A673 (cell line): ENCODE measurements around the gene KRT77. TPM values are rescaled to one million over a fixed set of nuclear protein-coding genes. Genes with fewer than 3 reads are reported as not detected.

Experiments used
- BruUV-seq: library from RNA; stranded (reverse); fragments of 400-500 nt; replicated peaks from 2 replicates; lab custom pipeline; 2021; lab: Mats Ljungman, UMichigan
- CTCF ChIA-PET: fragments of 300-600 bp; sonication (Branson Sonifier 250); formaldehyde crosslinking; loops from one replicate; lab custom pipeline; 2022; ENCODE audit warnings: antibody characterized with exemption; lab: Charles Lee
- POLR2A ChIA-PET: fragments of 300-600 bp; sonication (Branson Sonifier 250); formaldehyde crosslinking; loops from one replicate; lab custom pipeline; 2022; ENCODE audit warnings: antibody characterized with exemption; ENCODE audit not compliant: low non-redundant PET; lab: Charles Lee
- DNase-seq: peaks from one replicate; pipeline ENCODE4 v3.0.0-alpha.2; 2015; ENCODE audit warnings: low spot score
- H3K27ac ChIP-seq: fragments of 200-600 bp; sonication (generic); 2 replicates; pipeline ENCODE4 v1.5.1; 2016; ENCODE audit warnings: mixed run types, low read depth, mild to moderate bottlenecking, mixed read lengths, antibody characterized with exemption, low read length; ENCODE audit not compliant: poor library complexity, severe bottlenecking
- H3K27me3 ChIP-seq: fragments of 200-600 bp; sonication (generic); replicated peaks from 2 replicates; pipeline ENCODE4 v1.6.1; 2017; ENCODE audit warnings: mixed run types, low read depth, mild to moderate bottlenecking, mixed read lengths, antibody characterized with exemption, low read length; ENCODE audit not compliant: insufficient read depth, poor library complexity
- H3K36me3 ChIP-seq: fragments of 200-600 bp; sonication (generic); 2 replicates; pipeline ENCODE4 v1.6.1; 2016; ENCODE audit warnings: mixed run types, mild to moderate bottlenecking, mixed read lengths, antibody characterized with exemption, low read length; ENCODE audit not compliant: insufficient read depth, poor library complexity, severe bottlenecking
- H3K4me1 ChIP-seq: fragments of 200-600 bp; sonication (generic); 2 replicates; pipeline ENCODE4 v1.6.1; 2017; ENCODE audit warnings: mixed run types, mild to moderate bottlenecking, mixed read lengths, antibody characterized with exemption, low read length; ENCODE audit not compliant: insufficient read depth, poor library complexity, severe bottlenecking
- H3K4me3 ChIP-seq: fragments of 200-600 bp; sonication (generic); 2 replicates; pipeline ENCODE4 v1.5.1; 2016; ENCODE audit warnings: low read depth, mixed run types, mild to moderate bottlenecking, mixed read lengths, low read length; ENCODE audit not compliant: poor library complexity, severe bottlenecking
- H3K9me3 ChIP-seq: fragments of 200-600 bp; sonication (generic); 2 replicates; pipeline ENCODE4 v1.6.1; 2016; ENCODE audit warnings: mixed run types, low read depth, mild to moderate bottlenecking, mixed read lengths, antibody characterized with exemption, low read length; ENCODE audit not compliant: poor library complexity, severe bottlenecking
- EZH2 ChIP-seq: fragments of 200-600 bp; sonication (generic); IDR thresholded peaks from 2 replicates; pipeline ENCODE4 v1.6.1; 2017; ENCODE audit warnings: borderline replicate concordance, low read depth, mild to moderate bottlenecking, mixed read lengths, antibody characterized with exemption, low read length; ENCODE audit not compliant: poor library complexity, severe bottlenecking
- intact Hi-C: fragments of 100-400 bp; cut with micrococcal nuclease; formaldehyde crosslinking; loops from one replicate; pipeline ENCODE4 v1.10.0; 2022; ENCODE audit not compliant: unreplicated experiment
- total RNA-seq: library from RNA; stranded (reverse); gene quantifications from 2 replicates; pipeline ENCODE4 v1.2.3, GENCODE V29; 2021
- TF ChIP-seq, protein P1 (sequence below): fragments of 300-800, 200-600 bp; sonication (generic); conservative IDR thresholded peaks from 2 replicates; pipeline ENCODE4 v1.5.1; 2017; ENCODE audit warnings: low read depth, mild to moderate bottlenecking, antibody characterized with exemption, low read length, moderate library complexity, mixed read lengths

KRT77 gene
- total RNA-seq, 1 experiment from 2014 or later, result not detected

DNA sequence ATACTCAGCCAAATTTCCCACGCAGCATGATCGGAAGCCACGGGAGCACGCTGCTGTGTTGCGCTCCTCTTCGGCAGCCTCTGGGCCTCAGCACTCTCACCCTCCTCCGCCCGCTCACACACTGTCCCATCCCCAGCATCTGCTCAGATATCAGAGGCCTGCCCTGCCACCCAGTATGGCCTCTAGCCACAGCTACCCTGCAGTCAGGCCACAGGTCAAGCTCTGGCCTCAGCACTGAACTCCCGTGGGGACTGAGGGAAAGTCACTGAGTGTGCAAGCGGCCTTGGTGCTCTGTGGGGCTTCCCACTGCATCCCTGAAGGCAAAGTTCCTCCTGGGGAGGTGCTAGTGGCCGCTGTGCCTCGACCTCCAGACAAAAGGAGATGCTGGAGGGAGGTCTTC lies 2.0 kb downstream of the KRT77 start:
- CTCF ChIA-PET, result no interaction called here
- no peak for TF ChIP-seq EZH2
- TF ChIP-seq, protein P1, sequence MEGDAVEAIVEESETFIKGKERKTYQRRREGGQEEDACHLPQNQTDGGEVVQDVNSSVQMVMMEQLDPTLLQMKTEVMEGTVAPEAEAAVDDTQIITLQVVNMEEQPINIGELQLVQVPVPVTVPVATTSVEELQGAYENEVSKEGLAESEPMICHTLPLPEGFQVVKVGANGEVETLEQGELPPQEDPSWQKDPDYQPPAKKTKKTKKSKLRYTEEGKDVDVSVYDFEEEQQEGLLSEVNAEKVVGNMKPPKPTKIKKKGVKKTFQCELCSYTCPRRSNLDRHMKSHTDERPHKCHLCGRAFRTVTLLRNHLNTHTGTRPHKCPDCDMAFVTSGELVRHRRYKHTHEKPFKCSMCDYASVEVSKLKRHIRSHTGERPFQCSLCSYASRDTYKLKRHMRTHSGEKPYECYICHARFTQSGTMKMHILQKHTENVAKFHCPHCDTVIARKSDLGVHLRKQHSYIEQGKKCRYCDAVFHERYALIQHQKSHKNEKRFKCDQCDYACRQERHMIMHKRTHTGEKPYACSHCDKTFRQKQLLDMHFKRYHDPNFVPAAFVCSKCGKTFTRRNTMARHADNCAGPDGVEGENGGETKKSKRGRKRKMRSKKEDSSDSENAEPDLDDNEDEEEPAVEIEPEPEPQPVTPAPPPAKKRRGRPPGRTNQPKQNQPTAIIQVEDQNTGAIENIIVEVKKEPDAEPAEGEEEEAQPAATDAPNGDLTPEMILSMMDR, result no peak
- no peak for DNase-seq
- peaks cover 5% of the 10 kb centered on the region for H3K4me1 ChIP-seq
- intact Hi-C loops, result no loop called here
- BruUV-seq, result no TSS peak
- no peaks in the 10 kb centered on the region for H3K36me3 ChIP-seq
- POLR2A ChIA-PET, result no interaction called here
- no peaks in the 10 kb centered on the region for H3K9me3 ChIP-seq
- no peaks in the 10 kb centered on the region for H3K27me3 ChIP-seq
- H3K4me3 ChIP-seq, result no peak overlapping the region
- H3K27ac ChIP-seq, result no peak overlapping the region

DNA sequence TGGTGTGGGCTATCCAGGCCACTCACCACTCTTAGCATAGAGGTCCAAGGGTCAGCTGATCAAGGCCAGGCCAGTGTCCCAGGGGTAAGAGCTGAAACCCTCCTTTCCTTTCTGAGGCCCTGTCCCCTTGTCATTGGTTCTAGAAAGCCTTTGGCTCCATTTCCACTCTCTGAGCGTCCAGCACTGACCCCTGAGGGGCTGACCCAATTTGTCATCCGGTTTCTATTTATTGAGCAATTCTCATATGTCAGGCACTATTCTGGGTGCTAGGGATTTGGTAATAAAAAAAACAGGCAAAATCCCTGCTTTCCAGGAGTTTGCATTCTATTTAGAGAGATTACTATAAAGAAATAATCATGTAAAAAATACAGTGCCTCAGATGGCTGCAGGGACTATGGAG lies 3.4 kb downstream of the KRT77 start:
- no peak for DNase-seq
- CTCF ChIA-PET, result no interaction called here
- Histone ChIP-seq H3K36me3 (no peaks in the 10 kb centered on the region), H3K9me3 (no peaks in the 10 kb centered on the region), H3K4me1 (peaks cover 4% of the 10 kb centered on the region), H3K27ac (no peak overlapping the region), H3K27me3 (no peaks in the 10 kb centered on the region), H3K4me3 (no peak overlapping the region)
- TF ChIP-seq, protein P1, result no peak
- no peak for TF ChIP-seq EZH2
- intact Hi-C loops, result no loop called here
- POLR2A ChIA-PET, result no interaction called here
- no TSS peak for BruUV-seq

DNA sequence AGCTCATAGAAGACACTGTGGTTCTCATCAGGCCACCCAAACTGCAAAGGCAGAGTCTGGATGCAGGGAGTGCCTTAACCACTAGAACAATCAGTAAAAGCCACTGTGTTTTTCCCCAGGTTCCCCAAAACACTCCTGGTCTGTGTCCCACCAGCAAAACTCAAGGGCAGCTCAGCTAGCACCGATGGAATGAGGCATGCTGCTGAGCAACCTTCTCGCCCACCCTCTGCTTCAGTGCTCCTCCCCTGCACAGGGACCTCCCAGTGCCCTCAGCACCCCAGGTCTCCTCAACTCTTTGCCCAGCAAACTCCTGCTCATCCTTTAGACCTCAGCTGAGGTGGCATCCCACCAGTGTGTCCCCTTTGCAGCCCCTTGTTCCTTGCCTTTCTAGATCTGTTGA lies 4.0 kb downstream of the KRT77 start:
- BruUV-seq, result no TSS peak
- Histone ChIP-seq H3K9me3 (no peaks in the 10 kb centered on the region), H3K4me3 (no peak overlapping the region), H3K36me3 (no peaks in the 10 kb centered on the region), H3K27ac (no peak overlapping the region), H3K4me1 (no peaks in the 10 kb centered on the region), H3K27me3 (no peaks in the 10 kb centered on the region)
- ChIA-PET POLR2A (no interaction called here), CTCF (interaction anchor here (0.6 kb wide), 1 partner anchor 171 kb away, joined by 3 read pairs; no protein-coding TSS in a partner anchor)
- intact Hi-C loops, result no loop called here
- TF ChIP-seq, protein P1, result no peak
- TF ChIP-seq EZH2, result no peak
- DNase-seq, result no peak
